Progenitor cell of endocrine pancreas (in vitro differentiated cells): ENCODE measurements around the gene GNAI1. TPM values are rescaled to one million over a fixed set of nuclear protein-coding genes. Genes with fewer than 3 reads are reported as not detected.

Experiments
- DNase-seq: peaks from one replicate; pipeline ENCODE4 v3.0.0; 2021; ENCODE audit warnings: low spot score; ENCODE audit not compliant: unreplicated experiment
- H3K27ac Mint-ChIP-seq: 2 replicates; pipeline ENCODE4 v1.8.0; 2021; ENCODE audit warnings: mild to moderate bottlenecking, moderate library complexity, mixed read lengths
- H3K27me3 Mint-ChIP-seq: 2 replicates; pipeline ENCODE4 v1.8.0; 2021; ENCODE audit warnings: mixed read lengths
- H3K36me3 Mint-ChIP-seq: 2 replicates; pipeline ENCODE4 v1.8.0; 2022; ENCODE audit warnings: mixed read lengths; ENCODE audit not compliant: insufficient read depth
- H3K4me1 Mint-ChIP-seq: 2 replicates; pipeline ENCODE4 v1.8.0; 2021; ENCODE audit warnings: low read depth, mixed read lengths
- H3K4me3 Mint-ChIP-seq: 2 replicates; pipeline ENCODE4 v1.8.0; 2021; ENCODE audit warnings: low read depth, mild to moderate bottlenecking, moderate library complexity, mixed read lengths
- H3K9me3 Mint-ChIP-seq: 2 replicates; pipeline ENCODE4 v1.8.0; 2021; ENCODE audit warnings: low read depth, mixed read lengths
- CTCF ChIP-seq: fragments of 200-600 bp; sonication (generic); IDR thresholded peaks from one replicate; pipeline ENCODE4 v1.5.0; 2021; ENCODE audit warnings: antibody characterized with exemption, mild to moderate bottlenecking; ENCODE audit not compliant: unreplicated experiment
- total RNA-seq: library from RNA; stranded (reverse); gene quantifications from 2 replicates; pipeline ENCODE4 v1.2.1, GENCODE V29; 2021

The GNAI1 gene
- total RNA-seq, 1 donor from 2014 or later = 50.8 TPM

GRCh38 chr7:80181411-80181810 lies 46.8 kb downstream of the GNAI1 start:
- peaks cover 1% of the 10 kb centered on the region for H3K36me3 Mint-ChIP-seq
- H3K27me3 Mint-ChIP-seq = no peaks in the 10 kb centered on the region
- H3K27ac Mint-ChIP-seq = no peak overlapping the region
- no peak overlapping the region for H3K4me3 Mint-ChIP-seq
- peaks cover 25% of the 10 kb centered on the region for H3K4me1 Mint-ChIP-seq
- peaks cover 3% of the 10 kb centered on the region for H3K9me3 Mint-ChIP-seq
- no peak for TF ChIP-seq CTCF
- DNase-seq = no peak

DNA sequence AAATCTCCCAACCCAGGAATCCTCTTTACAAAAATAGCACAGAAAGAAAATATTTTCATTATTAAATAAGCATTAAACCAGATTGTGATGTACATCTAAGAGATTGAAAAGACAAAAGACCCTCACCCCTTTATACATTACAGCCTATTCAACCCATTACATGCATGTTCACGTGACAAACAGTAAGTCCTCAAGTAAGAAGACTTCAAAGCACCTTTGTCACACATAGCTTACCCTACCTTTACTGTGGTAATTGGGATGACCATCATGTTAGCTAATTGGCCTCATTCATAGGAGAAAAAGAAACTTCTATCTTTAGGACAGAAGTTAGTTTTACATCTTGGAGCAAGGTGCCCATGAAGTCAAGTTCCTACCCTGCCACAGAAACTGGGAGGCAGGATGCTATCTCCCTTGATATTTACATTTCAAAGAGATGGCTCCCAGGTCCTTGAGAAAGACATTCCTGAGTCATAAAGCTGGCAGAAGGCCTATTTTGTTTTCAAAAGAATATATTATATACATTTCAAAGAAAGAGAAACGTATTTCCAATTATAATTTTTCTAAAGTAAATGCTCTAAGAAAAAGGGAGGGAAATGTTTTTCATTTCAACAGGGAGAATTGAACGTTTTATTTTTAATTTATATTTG lies 48.1 kb downstream of the GNAI1 start:
- H3K27me3 Mint-ChIP-seq = no peaks in the 10 kb centered on the region
- H3K27ac Mint-ChIP-seq = no peak overlapping the region
- H3K4me1 Mint-ChIP-seq = peaks cover 33% of the 10 kb centered on the region
- no peak overlapping the region for H3K4me3 Mint-ChIP-seq
- no peak for DNase-seq
- peaks cover 1% of the 10 kb centered on the region for H3K36me3 Mint-ChIP-seq
- TF ChIP-seq CTCF = no peak
- peaks cover 3% of the 10 kb centered on the region for H3K9me3 Mint-ChIP-seq

GRCh38 chr7:80183351-80183750 lies 48.7 kb downstream of the GNAI1 start:
- no peak overlapping the region for H3K4me3 Mint-ChIP-seq
- H3K27ac Mint-ChIP-seq = no peak overlapping the region
- H3K4me1 Mint-ChIP-seq = peaks cover 32% of the 10 kb centered on the region
- H3K27me3 Mint-ChIP-seq = no peaks in the 10 kb centered on the region
- H3K36me3 Mint-ChIP-seq = peaks cover 1% of the 10 kb centered on the region
- DNase-seq = no peak
- peaks cover 3% of the 10 kb centered on the region for H3K9me3 Mint-ChIP-seq
- TF ChIP-seq CTCF = no peak

DNA sequence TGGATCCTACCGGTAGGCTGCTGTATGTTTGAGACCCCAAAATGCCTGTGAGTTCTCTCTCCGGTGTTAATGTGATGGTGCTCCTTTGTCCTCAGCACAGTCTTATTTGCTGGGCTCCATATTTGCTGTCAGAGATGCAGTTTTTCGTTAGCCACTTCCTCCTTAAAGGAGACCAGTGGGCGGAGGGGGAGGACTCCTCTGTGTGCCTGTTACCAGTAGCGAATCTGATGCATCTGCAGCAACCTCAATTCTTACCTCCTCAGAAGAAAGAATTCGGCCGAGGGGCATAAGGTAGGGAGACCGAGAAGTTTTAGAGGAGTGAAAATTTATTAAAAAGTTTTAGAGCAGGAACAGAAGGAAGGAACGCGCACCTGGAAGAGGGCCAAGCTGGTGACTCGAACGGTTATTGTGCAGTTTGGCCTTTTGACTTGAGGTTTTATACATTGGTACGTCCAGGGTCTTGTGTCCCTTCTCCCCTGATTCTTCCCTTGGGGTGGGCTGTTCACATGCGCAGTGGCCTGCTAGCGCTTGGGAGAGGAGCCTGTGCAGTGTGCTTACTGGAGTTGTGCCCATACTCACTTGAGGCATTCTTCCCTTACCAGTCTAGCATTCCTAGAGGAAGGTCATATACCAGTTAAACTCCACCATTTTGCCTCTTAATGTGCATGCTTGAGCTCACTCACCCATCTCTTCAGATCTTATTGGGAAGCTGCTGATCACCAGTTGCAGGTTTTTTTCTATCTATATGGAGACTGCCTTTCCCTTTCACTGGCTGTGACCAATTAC lies 49.5 kb downstream of the GNAI1 start:
- Mint-ChIP-seq H3K4me1 (peaks cover 36% of the 10 kb centered on the region), H3K27ac (peak overlapping the region; percentile 10), H3K27me3 (no peaks in the 10 kb centered on the region), H3K9me3 (peaks cover 3% of the 10 kb centered on the region), H3K4me3 (no peak overlapping the region), H3K36me3 (peaks cover 1% of the 10 kb centered on the region)
- TF ChIP-seq CTCF = no peak
- DNase-seq = no peak

- Mint-ChIP-seq H3K4me3 (no peak overlapping the region), H3K4me1 (peaks cover 34% of the 10 kb centered on the region), H3K9me3 (peaks cover 3% of the 10 kb centered on the region), H3K36me3 (peaks cover 1% of the 10 kb centered on the region), H3K27ac (peak overlapping the region; percentile 10), H3K27me3 (no peaks in the 10 kb centered on the region)
- TF ChIP-seq CTCF = no peak
- no peak for DNase-seq
Observed at GRCh38 chr7:80184693-80185092, 50.1 kb downstream of the GNAI1 start.
